Measurements from ENCODE around the gene CFAP77.

- TF ChIP-seq, protein P1, sequence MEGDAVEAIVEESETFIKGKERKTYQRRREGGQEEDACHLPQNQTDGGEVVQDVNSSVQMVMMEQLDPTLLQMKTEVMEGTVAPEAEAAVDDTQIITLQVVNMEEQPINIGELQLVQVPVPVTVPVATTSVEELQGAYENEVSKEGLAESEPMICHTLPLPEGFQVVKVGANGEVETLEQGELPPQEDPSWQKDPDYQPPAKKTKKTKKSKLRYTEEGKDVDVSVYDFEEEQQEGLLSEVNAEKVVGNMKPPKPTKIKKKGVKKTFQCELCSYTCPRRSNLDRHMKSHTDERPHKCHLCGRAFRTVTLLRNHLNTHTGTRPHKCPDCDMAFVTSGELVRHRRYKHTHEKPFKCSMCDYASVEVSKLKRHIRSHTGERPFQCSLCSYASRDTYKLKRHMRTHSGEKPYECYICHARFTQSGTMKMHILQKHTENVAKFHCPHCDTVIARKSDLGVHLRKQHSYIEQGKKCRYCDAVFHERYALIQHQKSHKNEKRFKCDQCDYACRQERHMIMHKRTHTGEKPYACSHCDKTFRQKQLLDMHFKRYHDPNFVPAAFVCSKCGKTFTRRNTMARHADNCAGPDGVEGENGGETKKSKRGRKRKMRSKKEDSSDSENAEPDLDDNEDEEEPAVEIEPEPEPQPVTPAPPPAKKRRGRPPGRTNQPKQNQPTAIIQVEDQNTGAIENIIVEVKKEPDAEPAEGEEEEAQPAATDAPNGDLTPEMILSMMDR (IDR thresholded peaks at IDR 0.05): no peak
- TF ChIP-seq ZFX (IDR thresholded peaks at IDR 0.05; ENCODE audit: borderline replicate concordance): no peak
Observed at GRCh38 chr9:132384376-132384775, 25.6 kb upstream of the CFAP77 start.

Data from 22Rv1 (cell line).